Glutamatergic neuron (in vitro differentiated cells): ENCODE measurements around the gene EXOC7. TPM values are rescaled to one million over a fixed set of nuclear protein-coding genes. Genes with fewer than 3 reads are reported as not detected.

Source experiments
- DNase-seq: peaks from one replicate; pipeline ENCODE4 v3.0.0; 2022
- H3K27ac Mint-ChIP-seq: one replicate; pipeline ENCODE4 v1.8.0; 2020; ENCODE audit warnings: mild to moderate bottlenecking, mixed read lengths, inconsistent platforms; ENCODE audit not compliant: unreplicated experiment
- H3K27me3 Mint-ChIP-seq: one replicate; pipeline ENCODE4 v1.8.0; 2020; ENCODE audit warnings: mild to moderate bottlenecking, moderate library complexity, mixed read lengths, inconsistent platforms; ENCODE audit not compliant: unreplicated experiment
- H3K36me3 Mint-ChIP-seq: one replicate; pipeline ENCODE4 v1.8.0; 2020; ENCODE audit warnings: mild to moderate bottlenecking, mixed read lengths, inconsistent platforms; ENCODE audit not compliant: unreplicated experiment
- H3K4me1 Mint-ChIP-seq: one replicate; pipeline ENCODE4 v1.8.0; 2020; ENCODE audit warnings: mild to moderate bottlenecking, low read depth, mixed read lengths, inconsistent platforms; ENCODE audit not compliant: unreplicated experiment
- H3K4me3 Mint-ChIP-seq: one replicate; pipeline ENCODE4 v1.8.0; 2020; ENCODE audit warnings: mild to moderate bottlenecking, mixed read lengths, inconsistent platforms; ENCODE audit not compliant: unreplicated experiment
- H3K9me3 Mint-ChIP-seq: one replicate; pipeline ENCODE4 v1.8.0; 2020; ENCODE audit warnings: mild to moderate bottlenecking, moderate library complexity, mixed read lengths, inconsistent platforms; ENCODE audit not compliant: unreplicated experiment
- total RNA-seq: library from RNA; stranded (reverse); fragmentation: NEBNext Ultra II Directional; extraction: Animal tissue kit (Norgen Biotek cat#: 25700); gene quantifications from one replicate; pipeline ENCODE4 v1.2.1, GENCODE V29; 2021; ENCODE audit not compliant: unreplicated experiment
- TF ChIP-seq, protein P1 (sequence below): fragments of 200-600 bp; sonication (generic); IDR thresholded peaks from one replicate; pipeline ENCODE4 v1.5.0; 2021; ENCODE audit not compliant: partially characterized antibody, unreplicated experiment

Gene EXOC7
- total RNA-seq, 1 donor from 2014 or later, result 249 TPM

DNA sequence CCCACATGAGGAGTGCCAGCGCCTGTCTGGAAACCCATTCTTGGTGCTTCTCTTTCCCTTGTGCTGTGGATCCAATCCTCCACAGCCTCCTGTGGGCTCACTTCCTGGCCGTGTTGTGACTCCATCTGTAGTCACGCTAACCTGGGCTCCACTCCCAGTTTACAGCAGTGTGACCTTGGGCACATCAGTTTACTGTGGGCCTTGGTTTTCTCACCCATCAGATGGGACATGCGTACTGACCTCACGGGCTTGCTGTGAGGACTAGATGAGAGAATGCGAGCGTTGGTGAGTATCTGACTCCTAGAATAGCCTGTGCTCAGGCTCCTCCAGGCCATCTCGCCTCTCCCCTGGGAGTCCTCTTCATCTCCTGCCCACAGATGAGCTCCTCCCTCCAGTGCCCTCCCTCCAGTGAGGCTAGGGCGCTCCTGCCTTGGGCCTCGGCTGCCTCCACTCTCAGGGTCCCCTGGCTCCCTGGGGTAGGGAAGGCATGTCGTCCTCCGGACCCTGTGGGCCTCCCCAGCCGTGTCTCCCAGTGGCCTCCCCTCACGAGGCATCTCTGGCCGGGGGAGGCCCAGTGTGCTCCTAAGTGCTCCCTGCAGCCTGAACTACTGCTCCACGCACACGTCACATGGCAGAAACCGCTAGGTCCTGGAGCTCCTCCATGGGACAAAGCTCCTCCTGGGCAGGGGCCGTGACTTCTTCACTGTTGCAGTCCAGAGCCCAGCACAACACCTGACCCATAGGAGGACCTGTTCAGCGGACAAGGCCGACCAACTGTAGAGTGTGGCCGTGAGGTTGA is 42.7 kb upstream of the EXOC7 start:
- no peak overlapping the region for H3K4me3 Mint-ChIP-seq
- H3K27me3 Mint-ChIP-seq, result peaks cover 10% of the 10 kb centered on the region
- no peak overlapping the region for H3K27ac Mint-ChIP-seq
- H3K4me1 Mint-ChIP-seq, result peaks cover 21% of the 10 kb centered on the region
- no peaks in the 10 kb centered on the region for H3K36me3 Mint-ChIP-seq
- TF ChIP-seq, protein P1, sequence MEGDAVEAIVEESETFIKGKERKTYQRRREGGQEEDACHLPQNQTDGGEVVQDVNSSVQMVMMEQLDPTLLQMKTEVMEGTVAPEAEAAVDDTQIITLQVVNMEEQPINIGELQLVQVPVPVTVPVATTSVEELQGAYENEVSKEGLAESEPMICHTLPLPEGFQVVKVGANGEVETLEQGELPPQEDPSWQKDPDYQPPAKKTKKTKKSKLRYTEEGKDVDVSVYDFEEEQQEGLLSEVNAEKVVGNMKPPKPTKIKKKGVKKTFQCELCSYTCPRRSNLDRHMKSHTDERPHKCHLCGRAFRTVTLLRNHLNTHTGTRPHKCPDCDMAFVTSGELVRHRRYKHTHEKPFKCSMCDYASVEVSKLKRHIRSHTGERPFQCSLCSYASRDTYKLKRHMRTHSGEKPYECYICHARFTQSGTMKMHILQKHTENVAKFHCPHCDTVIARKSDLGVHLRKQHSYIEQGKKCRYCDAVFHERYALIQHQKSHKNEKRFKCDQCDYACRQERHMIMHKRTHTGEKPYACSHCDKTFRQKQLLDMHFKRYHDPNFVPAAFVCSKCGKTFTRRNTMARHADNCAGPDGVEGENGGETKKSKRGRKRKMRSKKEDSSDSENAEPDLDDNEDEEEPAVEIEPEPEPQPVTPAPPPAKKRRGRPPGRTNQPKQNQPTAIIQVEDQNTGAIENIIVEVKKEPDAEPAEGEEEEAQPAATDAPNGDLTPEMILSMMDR, result no peak
- no peak for DNase-seq
- peaks cover 3% of the 10 kb centered on the region for H3K9me3 Mint-ChIP-seq

DNA sequence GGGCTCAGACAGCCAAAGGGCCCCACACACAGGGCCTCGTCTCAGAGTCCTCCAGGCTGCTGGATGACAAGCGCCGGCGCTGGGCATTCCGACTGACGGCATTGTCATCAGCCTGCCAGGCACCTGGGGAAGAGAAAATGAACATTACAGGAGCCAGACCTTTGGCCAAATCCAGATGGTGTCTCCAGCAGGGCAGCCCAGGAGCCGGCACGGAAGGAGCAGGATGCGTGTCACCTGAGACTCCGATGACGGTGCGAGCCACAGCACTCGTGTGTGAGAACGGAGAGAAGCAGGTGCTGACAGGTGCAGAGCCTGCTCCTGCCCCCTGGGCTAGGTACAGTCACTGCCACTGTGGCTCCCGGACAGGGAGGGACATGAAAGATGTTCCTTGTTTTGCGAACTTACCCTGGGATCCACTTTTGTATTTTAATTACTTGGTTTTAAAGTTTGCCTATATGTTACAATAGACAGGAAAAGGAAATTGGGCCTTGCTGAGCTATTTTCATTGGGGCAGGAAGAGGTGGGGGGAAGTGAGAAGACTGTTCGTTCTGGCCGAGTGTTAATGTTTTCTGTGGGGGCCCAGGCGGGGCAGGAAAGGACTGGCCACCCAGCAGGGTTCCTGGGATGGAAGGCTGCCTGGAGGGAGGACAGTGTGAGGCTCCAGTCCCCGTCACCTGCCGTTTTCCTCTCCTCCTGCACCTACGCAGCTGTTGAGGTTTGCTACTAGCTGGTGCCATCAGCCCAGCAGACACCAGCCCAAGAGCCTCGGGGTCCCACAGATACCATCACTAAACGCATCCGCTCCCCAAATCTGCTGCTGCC is 41.9 kb upstream of the EXOC7 start:
- no peak overlapping the region for H3K27ac Mint-ChIP-seq
- no peak overlapping the region for H3K4me3 Mint-ChIP-seq
- H3K4me1 Mint-ChIP-seq, result peaks cover 16% of the 10 kb centered on the region
- peaks cover 11% of the 10 kb centered on the region for H3K27me3 Mint-ChIP-seq
- peaks cover 4% of the 10 kb centered on the region for H3K9me3 Mint-ChIP-seq
- DNase-seq, result no peak
- H3K36me3 Mint-ChIP-seq, result no peaks in the 10 kb centered on the region
- TF ChIP-seq, protein P1, result no peak

DNA sequence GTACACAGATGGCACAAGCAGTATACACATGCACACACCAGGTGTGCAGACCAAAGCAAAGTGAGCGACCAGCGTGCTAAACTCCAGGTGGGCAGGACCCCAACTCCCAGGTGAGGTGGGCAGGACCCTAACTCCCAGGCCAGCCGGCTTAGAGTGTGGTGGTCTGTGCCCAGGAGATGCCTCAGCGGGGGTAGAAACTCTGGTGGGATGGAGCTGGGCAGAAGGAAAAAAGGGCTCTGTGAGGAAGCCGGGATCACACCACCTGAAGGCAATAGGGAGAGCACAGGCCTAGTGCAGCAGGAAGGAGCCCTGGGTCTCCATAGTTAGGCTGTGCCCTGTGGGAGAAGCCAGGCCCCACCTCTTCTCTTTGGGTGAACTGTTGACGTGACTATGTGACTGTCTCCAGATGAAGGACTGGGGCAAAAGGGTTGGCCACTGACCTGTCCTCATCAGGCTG is 39.0 kb upstream of the EXOC7 start:
- Mint-ChIP-seq H3K4me1 (peaks cover 18% of the 10 kb centered on the region), H3K4me3 (peak overlapping the region; percentile 82), H3K27ac (no peak overlapping the region), H3K36me3 (no peaks in the 10 kb centered on the region), H3K9me3 (peaks cover 5% of the 10 kb centered on the region), H3K27me3 (peaks cover 18% of the 10 kb centered on the region)
- TF ChIP-seq, protein P1, result no peak
- DNase-seq, result no peak

DNA sequence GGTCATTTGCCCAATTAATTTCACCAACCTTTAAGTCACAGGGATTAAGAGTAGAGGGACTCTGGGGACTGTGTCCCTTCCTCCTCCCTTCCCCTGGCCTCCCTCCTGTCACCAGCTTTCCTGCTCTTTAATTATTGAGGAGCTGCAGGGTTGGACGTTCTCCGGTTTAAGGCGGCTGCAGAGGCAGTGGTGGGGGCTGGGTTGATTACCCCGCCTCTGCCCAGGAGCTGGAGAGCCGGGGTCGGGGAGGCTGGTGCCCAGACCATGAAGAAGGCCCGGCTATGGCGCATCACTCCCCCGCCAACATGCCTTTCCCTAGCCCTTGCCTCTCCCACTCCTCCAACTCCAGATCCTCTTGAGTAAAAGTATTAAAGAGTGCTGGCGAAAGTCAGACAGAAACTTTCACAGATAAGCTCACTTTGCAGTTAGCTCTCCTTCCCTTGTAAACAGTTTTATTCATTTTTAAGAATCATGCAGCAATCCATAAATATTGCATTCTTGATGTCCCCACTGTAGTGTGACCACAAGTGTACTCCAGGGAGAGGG is 38.5 kb upstream of the EXOC7 start:
- DNase-seq, result no peak

More for the DNA sequence above, 38.5 kb upstream of the EXOC7 start:
- Mint-ChIP-seq H3K4me3 (peak overlapping the region; percentile 82), H3K36me3 (no peaks in the 10 kb centered on the region), H3K4me1 (peaks cover 18% of the 10 kb centered on the region), H3K27ac (no peak overlapping the region), H3K27me3 (peaks cover 18% of the 10 kb centered on the region), H3K9me3 (peaks cover 5% of the 10 kb centered on the region)
- TF ChIP-seq, protein P1, result no peak
